Measurements from ENCODE around the gene DLL3. TPM values are rescaled to one million over a fixed set of nuclear protein-coding genes. Genes with fewer than 3 reads are reported as not detected.
A peak's percentile ranks its signal among the peaks of the same experiment; 100 is the strongest.

The DLL3 gene
- total and polyA plus RNA-seq, 9 of the 15 experiments (the other 6 are each of a cell fraction or from before 2014, with no cell fraction given), result 0.80 to 6.3 (median 1.2) TPM

DNA sequence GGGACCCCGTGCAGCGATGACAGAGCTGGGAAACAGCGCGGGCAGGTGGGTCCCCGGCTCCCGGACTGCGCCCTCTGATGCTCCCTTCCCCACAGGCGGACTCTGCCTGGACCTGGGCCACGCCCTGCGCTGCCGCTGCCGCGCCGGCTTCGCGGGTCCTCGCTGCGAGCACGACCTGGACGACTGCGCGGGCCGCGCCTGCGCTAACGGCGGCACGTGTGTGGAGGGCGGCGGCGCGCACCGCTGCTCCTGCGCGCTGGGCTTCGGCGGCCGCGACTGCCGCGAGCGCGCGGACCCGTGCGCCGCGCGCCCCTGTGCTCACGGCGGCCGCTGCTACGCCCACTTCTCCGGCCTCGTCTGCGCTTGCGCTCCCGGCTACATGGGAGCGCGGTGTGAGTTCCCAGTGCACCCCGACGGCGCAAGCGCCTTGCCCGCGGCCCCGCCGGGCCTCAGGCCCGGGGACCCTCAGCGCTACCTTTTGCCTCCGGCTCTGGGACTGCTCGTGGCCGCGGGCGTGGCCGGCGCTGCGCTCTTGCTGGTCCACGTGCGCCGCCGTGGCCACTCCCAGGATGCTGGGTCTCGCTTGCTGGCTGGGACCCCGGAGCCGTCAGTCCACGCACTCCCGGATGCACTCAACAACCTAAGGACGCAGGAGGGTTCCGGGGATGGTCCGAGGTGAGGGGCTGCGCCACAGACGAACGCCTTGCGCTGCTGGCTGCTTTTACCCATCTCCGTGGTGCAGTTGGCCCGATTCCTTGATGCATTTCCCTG, 8.4 kb downstream of the DLL3 start (continued):
- TF ChIP-seq, protein P1, sequence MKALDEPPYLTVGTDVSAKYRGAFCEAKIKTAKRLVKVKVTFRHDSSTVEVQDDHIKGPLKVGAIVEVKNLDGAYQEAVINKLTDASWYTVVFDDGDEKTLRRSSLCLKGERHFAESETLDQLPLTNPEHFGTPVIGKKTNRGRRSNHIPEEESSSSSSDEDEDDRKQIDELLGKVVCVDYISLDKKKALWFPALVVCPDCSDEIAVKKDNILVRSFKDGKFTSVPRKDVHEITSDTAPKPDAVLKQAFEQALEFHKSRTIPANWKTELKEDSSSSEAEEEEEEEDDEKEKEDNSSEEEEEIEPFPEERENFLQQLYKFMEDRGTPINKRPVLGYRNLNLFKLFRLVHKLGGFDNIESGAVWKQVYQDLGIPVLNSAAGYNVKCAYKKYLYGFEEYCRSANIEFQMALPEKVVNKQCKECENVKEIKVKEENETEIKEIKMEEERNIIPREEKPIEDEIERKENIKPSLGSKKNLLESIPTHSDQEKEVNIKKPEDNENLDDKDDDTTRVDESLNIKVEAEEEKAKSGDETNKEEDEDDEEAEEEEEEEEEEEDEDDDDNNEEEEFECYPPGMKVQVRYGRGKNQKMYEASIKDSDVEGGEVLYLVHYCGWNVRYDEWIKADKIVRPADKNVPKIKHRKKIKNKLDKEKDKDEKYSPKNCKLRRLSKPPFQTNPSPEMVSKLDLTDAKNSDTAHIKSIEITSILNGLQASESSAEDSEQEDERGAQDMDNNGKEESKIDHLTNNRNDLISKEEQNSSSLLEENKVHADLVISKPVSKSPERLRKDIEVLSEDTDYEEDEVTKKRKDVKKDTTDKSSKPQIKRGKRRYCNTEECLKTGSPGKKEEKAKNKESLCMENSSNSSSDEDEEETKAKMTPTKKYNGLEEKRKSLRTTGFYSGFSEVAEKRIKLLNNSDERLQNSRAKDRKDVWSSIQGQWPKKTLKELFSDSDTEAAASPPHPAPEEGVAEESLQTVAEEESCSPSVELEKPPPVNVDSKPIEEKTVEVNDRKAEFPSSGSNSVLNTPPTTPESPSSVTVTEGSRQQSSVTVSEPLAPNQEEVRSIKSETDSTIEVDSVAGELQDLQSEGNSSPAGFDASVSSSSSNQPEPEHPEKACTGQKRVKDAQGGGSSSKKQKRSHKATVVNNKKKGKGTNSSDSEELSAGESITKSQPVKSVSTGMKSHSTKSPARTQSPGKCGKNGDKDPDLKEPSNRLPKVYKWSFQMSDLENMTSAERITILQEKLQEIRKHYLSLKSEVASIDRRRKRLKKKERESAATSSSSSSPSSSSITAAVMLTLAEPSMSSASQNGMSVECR (CRISPR knock-in tag; IDR thresholded peaks at IDR 0.05), result peak; percentile 68; the same call in 1 of the 2 replicates
- TF ChIP-seq SRSF7 (optimal IDR thresholded peaks at IDR 0.05; ENCODE audit: low read depth, low read length), result no peak
- peak; percentile 40; the same call in 1 of the 2 replicates for TF ChIP-seq ZNF24 (IDR thresholded peaks at IDR 0.05)
- TF ChIP-seq SIX5 (IDR thresholded peaks at IDR 0.05; ENCODE audit: borderline replicate concordance in 1 of 2, insufficient read depth in 1 of 2, low read depth in 1 of 2, low read length in 2 of 2), result no peak
- TF ChIP-seq ZFP30 (CRISPR knock-in tag; IDR thresholded peaks at IDR 0.05; ENCODE audit: borderline replicate concordance), result no peak
- TF ChIP-seq ELF2 (CRISPR knock-in tag; IDR thresholded peaks at IDR 0.05), result no peak
- 0 out of 2 replicates have a peak, but pooled peaks have one; percentile 8 for TF ChIP-seq ZNF583 (CRISPR knock-in tag; IDR thresholded peaks at IDR 0.05)
- no peak for TF ChIP-seq TSHZ1 (CRISPR knock-in tag; IDR thresholded peaks at IDR 0.05)
- no peak for TF ChIP-seq ILK (tag; IDR thresholded peaks at IDR 0.05; ENCODE audit: borderline replicate concordance, low read depth)
- peak; percentile 97 for TF ChIP-seq ATF6 (CRISPR knock-in tag; IDR thresholded peaks at IDR 0.05)
- TF ChIP-seq PHF8 (IDR thresholded peaks at IDR 0.05; ENCODE audit: borderline replicate concordance, low read length), result peak; percentile 72; the same call in 1 of the 2 replicates
- no peak; the same call in 1 of the 2 replicates for TF ChIP-seq FOSL1 (tag; conservative IDR thresholded peaks at IDR 0.05)
- peak in 1 of 2 experiments; percentile 64; a peak in 1 of 4 replicates for TF ChIP-seq FOXA3 (CRISPR knock-in tag; conservative IDR thresholded peaks at IDR 0.05 in 1 of 2, IDR thresholded peaks at IDR 0.05 in 1 of 2)
- TF ChIP-seq ZNF175 (CRISPR knock-in tag; IDR thresholded peaks at IDR 0.05; ENCODE audit: low read depth), result peak; percentile 51; the same call in 1 of the 2 replicates
- TF ChIP-seq ZNF217 (CRISPR knock-in tag; IDR thresholded peaks at IDR 0.05), result no peak
- peak; percentile 61; the same call in 1 of the 2 replicates for TF ChIP-seq POLR2A (conservative IDR thresholded peaks at IDR 0.05)
- no peak for TF ChIP-seq CHCHD3 (CRISPR knock-in tag; IDR thresholded peaks at IDR 0.05)
- TF ChIP-seq CBFA2T2 (conservative IDR thresholded peaks at IDR 0.05), result no peak

Measured in K562 (cell line).